Germinal center (tissue), 1 donor: Measurements from ENCODE around the gene PIGK.
"Not testable (repeated sequence)": the region's sequence is repeated elsewhere in the genome, so short reads cannot be mapped to it uniquely, and the experiment has no call there.

ENCODE experiments used
- DNase-seq: peaks from one replicate; pipeline ENCODE4 v3.0.0; 2012; ENCODE audit warnings: mixed read lengths, low spot score

Gene PIGK

DNA sequence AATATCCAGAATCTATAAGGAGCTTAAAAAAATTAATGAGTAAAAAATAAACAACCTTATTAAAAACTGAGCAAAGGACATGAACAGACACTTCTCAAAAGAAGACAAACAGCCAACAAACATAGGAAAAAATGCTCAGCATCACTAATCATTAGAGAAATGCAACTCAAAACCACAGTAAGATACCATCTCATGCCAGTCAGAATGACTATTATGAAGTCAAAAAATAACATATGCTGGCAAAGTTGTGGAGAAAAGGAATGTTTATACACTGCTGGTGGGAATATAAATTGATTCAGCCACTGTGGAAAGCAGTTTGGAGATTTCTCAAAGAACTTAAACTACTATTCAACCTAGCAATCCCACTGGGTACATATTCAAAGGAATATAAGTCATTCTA, 25.3 kb downstream of the PIGK start:
- DNase-seq: no peak

GRCh38 chr1:77188770-77189169, 30.5 kb downstream of the PIGK start:
- no peak for DNase-seq

DNA sequence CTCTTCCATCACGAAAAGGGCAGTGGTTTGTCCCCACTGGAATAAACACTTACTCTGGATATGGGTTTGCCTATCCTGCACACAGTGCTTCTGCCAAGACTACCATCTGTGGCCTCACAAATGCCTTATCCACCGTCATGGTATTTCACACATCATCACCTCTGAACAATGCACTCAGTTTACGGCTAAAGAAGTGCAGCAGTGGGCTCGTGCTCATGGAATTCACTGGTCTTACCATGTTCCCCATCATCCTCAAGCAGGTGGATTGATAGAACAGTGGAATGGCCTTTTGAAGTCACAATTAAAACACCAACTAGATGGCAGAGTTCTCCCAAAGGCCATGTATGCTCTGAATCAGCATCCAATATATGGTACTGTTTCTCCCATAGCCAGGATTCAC, 32.3 kb downstream of the PIGK start:
- not testable (repeated sequence) for DNase-seq

GRCh38 chr1:77182083-77182482, 37.1 kb downstream of the PIGK start:
- no peak for DNase-seq

DNA sequence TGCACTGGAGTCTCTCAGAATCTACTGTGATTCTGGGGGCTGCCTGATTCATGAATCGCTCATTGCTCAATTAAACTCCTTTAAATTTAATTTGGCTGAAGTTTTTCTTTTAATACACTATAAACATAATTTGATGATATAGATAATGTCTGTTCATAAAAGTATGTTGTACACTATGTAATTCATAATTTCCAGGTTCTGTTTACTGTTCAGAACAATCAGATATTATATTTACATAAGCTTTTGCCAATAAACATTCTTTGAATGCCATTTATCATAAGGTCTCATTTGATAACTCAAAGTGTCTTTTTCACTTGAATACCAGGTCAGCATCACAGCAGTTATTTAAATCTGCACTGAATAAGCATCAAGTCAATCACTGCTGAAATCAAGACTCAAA, 39.6 kb downstream of the PIGK start:
- DNase-seq: no peak

DNA sequence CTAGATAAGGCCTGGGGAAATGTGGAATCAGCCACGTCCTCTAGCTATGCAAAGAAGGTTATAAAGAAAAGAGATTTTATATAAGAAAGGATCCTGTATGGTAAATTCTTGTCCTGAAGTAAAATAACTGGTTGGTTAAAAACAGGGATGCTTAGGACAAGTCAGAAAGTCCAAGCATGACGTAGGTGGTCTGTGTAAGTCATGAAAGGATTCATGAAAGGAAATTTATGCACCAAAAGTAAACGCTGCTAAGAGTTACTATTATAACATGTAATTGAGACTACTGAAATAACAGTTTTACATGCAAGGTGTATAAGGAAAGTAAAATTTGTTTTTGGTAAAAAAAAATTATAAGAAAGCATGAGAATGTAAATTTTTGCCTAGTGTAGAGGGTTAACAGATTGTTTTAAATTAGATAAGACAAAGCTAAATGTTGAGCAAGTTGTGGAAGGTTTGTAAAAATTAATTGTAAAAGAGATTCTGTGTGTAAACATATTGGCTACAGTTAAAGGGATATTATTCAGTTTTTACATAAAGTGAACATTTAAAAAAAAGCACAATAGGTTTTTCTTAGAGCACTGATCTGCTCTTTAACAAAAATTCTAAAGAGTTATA, 43.9 kb downstream of the PIGK start:
- no peak for DNase-seq

DNA sequence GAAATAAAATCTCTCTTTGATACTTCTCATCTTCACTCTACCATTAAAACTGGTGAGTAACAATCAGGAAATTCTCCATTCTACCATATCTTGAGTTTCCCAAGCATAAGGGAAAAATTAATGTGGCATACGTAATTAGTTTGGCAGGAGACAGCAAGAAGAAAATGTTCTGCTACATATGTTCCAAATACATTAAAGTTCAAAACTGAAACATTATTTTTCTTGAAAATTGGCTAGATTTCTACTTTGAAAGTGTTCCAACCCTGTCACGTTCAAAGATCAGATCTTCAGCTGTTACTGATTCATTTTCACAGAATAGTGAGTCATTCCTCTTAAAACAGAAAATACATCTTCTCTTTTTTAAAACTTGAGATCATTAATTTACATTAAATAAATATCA, 48.5 kb downstream of the PIGK start:
- no peak for DNase-seq

GRCh38 chr1:77168358-77168757, 50.9 kb downstream of the PIGK start:
- no peak for DNase-seq

DNA sequence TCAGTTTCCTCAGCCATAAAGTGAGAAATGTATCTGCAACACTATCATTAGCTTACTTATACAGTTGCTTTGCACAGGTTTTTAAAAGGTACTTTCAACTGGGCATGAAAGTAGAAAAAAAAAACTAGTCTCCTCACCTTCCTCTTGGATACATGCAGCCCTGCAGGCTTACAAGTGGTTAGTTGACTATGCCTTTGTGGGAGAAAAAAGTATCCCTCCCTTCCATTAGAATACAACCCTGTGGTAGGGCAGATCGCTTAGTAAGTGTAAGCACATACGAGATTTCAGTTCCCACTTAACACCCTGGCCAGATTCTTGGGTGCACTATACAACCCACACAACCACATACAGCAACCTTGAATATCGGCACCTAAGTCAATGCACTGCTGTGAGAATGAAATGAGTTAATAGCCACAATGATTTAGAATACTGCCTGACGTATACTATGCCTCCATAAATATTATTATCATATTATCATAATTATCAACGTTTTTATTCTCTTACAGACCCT, 54.7 kb downstream of the PIGK start:
- no peak for DNase-seq

DNA sequence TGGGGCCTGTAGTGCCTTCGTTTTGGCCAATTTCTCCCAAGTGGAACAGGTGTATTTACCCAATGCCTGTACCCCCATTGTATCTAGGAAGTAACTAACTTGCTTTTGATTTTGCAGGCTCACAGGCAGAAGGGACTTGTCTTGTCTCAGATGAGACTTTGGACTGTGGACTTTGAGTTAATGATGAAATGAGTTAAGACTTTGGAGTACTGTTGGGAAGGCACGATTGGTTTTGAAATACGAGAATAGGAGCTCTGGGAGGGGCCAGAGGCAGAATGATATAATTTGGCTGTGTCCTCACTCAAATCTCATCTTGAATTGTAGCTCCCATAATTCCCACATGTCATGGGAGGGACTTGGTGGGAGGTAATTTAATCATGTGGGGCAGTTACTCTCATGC, 59.5 kb downstream of the PIGK start:
- DNase-seq: not testable (repeated sequence)

DNA sequence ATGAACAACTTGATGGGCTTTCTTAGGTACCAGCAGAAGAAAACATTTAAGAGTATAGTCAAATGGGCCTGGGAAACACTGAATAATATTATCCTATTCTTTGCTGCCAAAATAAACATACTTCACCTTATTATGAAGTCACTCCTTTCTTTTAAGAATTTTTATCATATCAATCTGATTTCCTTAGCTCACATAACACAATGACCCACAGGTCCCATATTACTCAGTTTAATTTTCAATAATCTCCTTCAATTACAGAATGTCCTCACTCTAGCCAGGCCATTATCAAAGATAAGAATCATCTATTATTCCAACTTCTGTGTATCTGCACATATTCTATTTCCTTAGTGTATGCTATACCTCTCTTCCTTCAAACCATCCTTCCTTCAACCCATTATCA, 63.0 kb downstream of the PIGK start:
- DNase-seq: no peak

DNA sequence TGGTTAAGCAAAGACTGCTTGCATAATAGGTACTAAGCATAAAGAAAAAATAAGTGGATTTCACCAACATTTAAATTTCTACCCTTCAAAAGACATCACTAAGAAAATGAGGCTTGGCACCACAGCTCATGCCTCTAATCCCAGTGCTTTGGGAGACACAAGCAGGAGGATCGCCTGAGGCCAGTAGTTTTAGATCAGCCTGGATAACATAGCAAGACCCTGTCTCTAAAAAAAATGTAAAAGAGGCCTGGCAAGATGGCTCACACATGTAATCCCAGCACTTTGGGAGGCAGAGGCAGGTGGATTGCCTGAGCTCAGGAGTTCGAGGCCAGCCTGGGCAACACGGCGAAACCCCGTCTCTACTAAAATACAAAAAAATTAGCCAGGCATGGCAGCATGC, 73.0 kb downstream of the PIGK start:
- no peak for DNase-seq

GRCh38 chr1:77143529-77144121, 75.6 kb downstream of the PIGK start:
- no peak for DNase-seq

DNA sequence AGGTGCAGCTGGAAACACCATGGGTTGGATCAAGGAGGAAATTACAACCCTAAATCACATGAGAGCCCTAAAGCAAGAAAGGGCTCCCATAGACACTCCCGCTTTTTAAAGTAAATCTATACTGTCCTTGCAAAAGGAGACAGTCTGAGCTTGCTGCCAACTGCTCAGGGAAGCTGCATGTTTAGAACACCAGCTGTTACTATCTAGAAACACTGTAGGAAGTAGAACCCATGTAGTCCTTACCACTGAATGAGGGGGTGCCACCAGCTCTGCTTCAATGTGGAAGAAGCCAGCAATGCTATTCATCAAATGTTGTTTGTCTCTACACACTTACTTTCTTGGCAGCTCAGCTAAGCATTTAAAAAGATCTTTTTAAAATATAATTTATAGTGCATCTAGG, 79.8 kb downstream of the PIGK start:
- no peak for DNase-seq

GRCh38 chr1:77134359-77134758, 84.9 kb downstream of the PIGK start:
- no peak for DNase-seq

GRCh38 chr1:77133731-77134358, 85.4 kb downstream of the PIGK start:
- no peak for DNase-seq

- DNase-seq: no peak
Measured at GRCh38 chr1:77126307-77126706, 92.9 kb downstream of the PIGK start.

- no peak for DNase-seq
Measured at GRCh38 chr1:77121503-77121902, 97.7 kb downstream of the PIGK start.

- DNase-seq: no peak
Measured at GRCh38 chr1:77120950-77121349, 98.3 kb downstream of the PIGK start.

- DNase-seq: no peak
Measured at GRCh38 chr1:77118712-77119111, 100.5 kb downstream of the PIGK start.

- DNase-seq: no peak
Measured at GRCh38 chr1:77104672-77105071, 114.6 kb downstream of the PIGK start.

DNA sequence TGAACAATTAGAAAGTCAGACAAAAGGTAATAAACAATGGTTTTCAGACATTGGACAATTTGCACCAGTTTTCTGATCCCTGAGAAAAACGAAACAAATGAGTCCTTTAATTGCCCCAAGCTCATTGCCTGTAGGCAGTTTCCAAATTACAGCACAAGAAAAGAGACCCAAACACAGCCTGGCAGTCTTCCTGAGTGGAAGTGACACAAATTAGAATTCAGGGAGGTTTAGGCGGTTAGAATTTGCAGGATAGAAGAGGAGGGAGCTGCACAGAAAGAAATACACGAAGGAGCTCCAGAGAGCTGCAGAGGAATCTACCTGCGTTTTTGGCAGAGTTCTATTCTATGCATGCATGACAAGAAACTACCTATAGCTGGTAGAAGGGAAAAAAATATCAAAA, 115.7 kb downstream of the PIGK start:
- no peak for DNase-seq

- DNase-seq: no peak
Measured at GRCh38 chr1:77100875-77101274, 118.4 kb downstream of the PIGK start.
